Measurements from ENCODE around the gene GCA. TPM values are rescaled to one million over a fixed set of nuclear protein-coding genes. Genes with fewer than 3 reads are reported as not detected.

Gene GCA
- total RNA-seq, 3 donors from 2014 or later (not counting 1 experiment from before 2014, with no cell fraction given), result 5.5 to 9.7 (median 6.6) TPM

GRCh38 chr2:162298669-162299335 is 45.1 kb upstream of the GCA start:
- no peak for TF ChIP-seq CTCF (IDR thresholded peaks at IDR 0.05)
- WGBS (ENCODE audit: insufficient coverage), result 90% methylated on average over 9 of the region's 9 CpGs
- ATAC-seq (no peak), DNase-seq (no peak)
- Histone ChIP-seq H3K27me3 (ENCODE audit: control insufficient read depth, insufficient read depth, low read length) (no peaks in the 10 kb centered on the region), H3K27ac (ENCODE audit: low read length) (no peak overlapping the region), H3K9me3 (ENCODE audit: control insufficient read depth, insufficient read depth, low read length) (no peaks in the 10 kb centered on the region), H3K4me3 (ENCODE audit: low read length) (no peak overlapping the region), H3K36me3 (ENCODE audit: control insufficient read depth, insufficient read depth, low read length) (no peaks in the 10 kb centered on the region), H3K4me1 (ENCODE audit: control insufficient read depth, insufficient read depth, low read length) (no peaks in the 10 kb centered on the region)
- Mint-ChIP-seq H3K36me3 (no peaks in the 10 kb centered on the region), H3K4me3 (no peak overlapping the region), H3K9me3 (no peaks in the 10 kb centered on the region), H3K27me3 (ENCODE audit: low read depth in 2 of 2) (no peaks in the 10 kb centered on the region), H3K27ac (no peak overlapping the region), H3K4me1 (no peaks in the 10 kb centered on the region)
- intact Hi-C loops (cut with micrococcal nuclease), result loop anchor here (1.0 kb wide), 2 partner anchors 78 to 146 kb away; no protein-coding TSS in a partner anchor

- ATAC-seq, result no peak
- no peaks in the 10 kb centered on the region for H3K4me1 ChIP-seq (ENCODE audit: control insufficient read depth, insufficient read depth, low read length)
- DNase-seq, result no peak
- H3K36me3 Mint-ChIP-seq, result no peaks in the 10 kb centered on the region
- H3K36me3 ChIP-seq (ENCODE audit: control insufficient read depth, insufficient read depth, low read length), result peaks cover 3% of the 10 kb centered on the region
- TF ChIP-seq CTCF (IDR thresholded peaks at IDR 0.05), result no peak
- H3K9me3 Mint-ChIP-seq, result no peaks in the 10 kb centered on the region
- intact Hi-C loops (cut with micrococcal nuclease), result no loop called here
- no peak overlapping the region for H3K27ac ChIP-seq (ENCODE audit: low read length)
- no peak overlapping the region for H3K4me3 Mint-ChIP-seq
- no peaks in the 10 kb centered on the region for H3K4me1 Mint-ChIP-seq
- no peaks in the 10 kb centered on the region for H3K27me3 ChIP-seq (ENCODE audit: control insufficient read depth, insufficient read depth, low read length)
- no peaks in the 10 kb centered on the region for H3K27me3 Mint-ChIP-seq (ENCODE audit: low read depth in 2 of 2)
- no peak overlapping the region for H3K27ac Mint-ChIP-seq
- H3K9me3 ChIP-seq (ENCODE audit: control insufficient read depth, insufficient read depth, low read length), result no peaks in the 10 kb centered on the region
- H3K4me3 ChIP-seq (ENCODE audit: low read length), result no peak overlapping the region
These were observed 43.7 kb upstream of the GCA start for GRCh38 chr2:162300266-162300665.

GRCh38 chr2:162301151-162301804 is 42.7 kb upstream of the GCA start:
- ATAC-seq (peak; percentile 78 to 87 (median 84)), DNase-seq (peak; percentile 34 to 82)
- Histone ChIP-seq H3K4me1 (ENCODE audit: control insufficient read depth, insufficient read depth, low read length) (no peaks in the 10 kb centered on the region), H3K9me3 (ENCODE audit: control insufficient read depth, insufficient read depth, low read length) (no peaks in the 10 kb centered on the region), H3K27ac (ENCODE audit: low read length) (no peak overlapping the region), H3K4me3 (ENCODE audit: low read length) (no peak overlapping the region), H3K36me3 (ENCODE audit: control insufficient read depth, insufficient read depth, low read length) (peaks cover 8% of the 10 kb centered on the region), H3K27me3 (ENCODE audit: control insufficient read depth, insufficient read depth, low read length) (no peaks in the 10 kb centered on the region)
- Mint-ChIP-seq H3K27ac (no peak overlapping the region), H3K4me3 (no peak overlapping the region), H3K36me3 (no peaks in the 10 kb centered on the region), H3K27me3 (ENCODE audit: low read depth in 2 of 2) (no peaks in the 10 kb centered on the region), H3K9me3 (no peaks in the 10 kb centered on the region), H3K4me1 (no peaks in the 10 kb centered on the region)
- TF ChIP-seq CTCF (IDR thresholded peaks at IDR 0.05), result peak; percentile 98
- WGBS (ENCODE audit: insufficient coverage), result 15% methylated on average over 5 of the region's 6 CpGs
- intact Hi-C loops (cut with micrococcal nuclease), result no loop called here

Measured in natural killer cell (primary cell).